ENCODE results near the gene CCNJL.

- TF ChIP-seq, protein P1, sequence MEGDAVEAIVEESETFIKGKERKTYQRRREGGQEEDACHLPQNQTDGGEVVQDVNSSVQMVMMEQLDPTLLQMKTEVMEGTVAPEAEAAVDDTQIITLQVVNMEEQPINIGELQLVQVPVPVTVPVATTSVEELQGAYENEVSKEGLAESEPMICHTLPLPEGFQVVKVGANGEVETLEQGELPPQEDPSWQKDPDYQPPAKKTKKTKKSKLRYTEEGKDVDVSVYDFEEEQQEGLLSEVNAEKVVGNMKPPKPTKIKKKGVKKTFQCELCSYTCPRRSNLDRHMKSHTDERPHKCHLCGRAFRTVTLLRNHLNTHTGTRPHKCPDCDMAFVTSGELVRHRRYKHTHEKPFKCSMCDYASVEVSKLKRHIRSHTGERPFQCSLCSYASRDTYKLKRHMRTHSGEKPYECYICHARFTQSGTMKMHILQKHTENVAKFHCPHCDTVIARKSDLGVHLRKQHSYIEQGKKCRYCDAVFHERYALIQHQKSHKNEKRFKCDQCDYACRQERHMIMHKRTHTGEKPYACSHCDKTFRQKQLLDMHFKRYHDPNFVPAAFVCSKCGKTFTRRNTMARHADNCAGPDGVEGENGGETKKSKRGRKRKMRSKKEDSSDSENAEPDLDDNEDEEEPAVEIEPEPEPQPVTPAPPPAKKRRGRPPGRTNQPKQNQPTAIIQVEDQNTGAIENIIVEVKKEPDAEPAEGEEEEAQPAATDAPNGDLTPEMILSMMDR (IDR thresholded peaks at IDR 0.05; ENCODE audit: low read depth, low read length, poor library complexity, severe bottlenecking) = no peak
- TF ChIP-seq EZH2phosphoT487 (IDR thresholded peaks at IDR 0.05; ENCODE audit: borderline replicate concordance, low read length) = no peak
Observed at GRCh38 chr5:160289721-160290120, 22.6 kb downstream of the CCNJL start.

Measured in DOHH2 (cell line).